HepG2 (cell line): ENCODE measurements around the gene ADM. TPM values are rescaled to one million over a fixed set of nuclear protein-coding genes. Genes with fewer than 3 reads are reported as not detected.
A peak's percentile ranks its signal among the peaks of the same experiment; 100 is the strongest.

Experiments used
- BCL3 ChIP-seq: sonication (generic); formaldehyde crosslinking; IDR thresholded peaks from 2 replicates; pipeline ENCODE4 v1.5.1; 2020; ENCODE audit warnings: mild to moderate bottlenecking, missing genetic modification reagents, moderate library complexity
- CBX2 ChIP-seq, 2 experiments: fragments of 200-600 bp in 1 of 2; sonication (generic); formaldehyde crosslinking in 1 of 2; IDR thresholded peaks; 2 replicates each; pipeline versions ENCODE4 v1.7.0 to v1.8.1; 2018 to 2022; ENCODE audit warnings: low read depth in 2 of 2, low read length in 1 of 2, mild to moderate bottlenecking in 1 of 2, missing genetic modification reagents in 1 of 2
- FOXK1 ChIP-seq: sonication (generic); formaldehyde crosslinking; IDR thresholded peaks from 2 replicates; pipeline ENCODE4 v1.4.0; 2020; ENCODE audit warnings: low read depth, missing genetic modification reagents, borderline replicate concordance
- HDAC2 ChIP-seq: sonication (generic); formaldehyde crosslinking; IDR thresholded peaks from 2 replicates; pipeline ENCODE4 v1.4.0; 2020; ENCODE audit warnings: missing genetic modification reagents
- HNRNPK ChIP-seq: fragments of 200-400 bp; formaldehyde crosslinking; IDR thresholded peaks from 2 replicates; pipeline ENCODE4 v1.6.1; 2018; ENCODE audit warnings: low read length, low read depth, moderate library complexity, mild to moderate bottlenecking; ENCODE audit not compliant: poor library complexity, severe bottlenecking
- HOXA5 ChIP-seq: sonication (generic); formaldehyde crosslinking; IDR thresholded peaks from 2 replicates; pipeline ENCODE4 v1.4.0; 2020; ENCODE audit warnings: missing genetic modification reagents
- JUNB ChIP-seq: sonication (generic); formaldehyde crosslinking; IDR thresholded peaks from 2 replicates; pipeline ENCODE4 v1.8.0; 2022; ENCODE audit warnings: missing genetic modification reagents, mild to moderate bottlenecking, borderline replicate concordance
- MAX ChIP-seq: IDR thresholded peaks from 2 replicates; pipeline ENCODE4 v1.6.1; 2012; ENCODE audit warnings: inconsistent platforms
- MEIS1 ChIP-seq: sonication (generic); formaldehyde crosslinking; IDR thresholded peaks from 2 replicates; pipeline ENCODE4 v1.9.0; 2021; ENCODE audit warnings: mild to moderate bottlenecking, missing genetic modification reagents, moderate library complexity, borderline replicate concordance
- MXD3 ChIP-seq: IDR thresholded peaks from 2 replicates; pipeline ENCODE4 v1.6.1; 2016; ENCODE audit warnings: mild to moderate bottlenecking, missing biosample characterization, missing genetic modification reagents
- SKI ChIP-seq: fragments of 450-650 bp; IDR thresholded peaks from one replicate; pipeline ENCODE4 v1.6.1; 2018; ENCODE audit warnings: mild to moderate bottlenecking; ENCODE audit not compliant: partially characterized antibody
- ZIK1 ChIP-seq: sonication (generic); formaldehyde crosslinking; IDR thresholded peaks from 2 replicates; pipeline ENCODE4 v1.5.0; 2020; ENCODE audit warnings: mild to moderate bottlenecking, low read depth, missing genetic modification reagents, borderline replicate concordance
- ZNF430 ChIP-seq: sonication (generic); formaldehyde crosslinking; IDR thresholded peaks from 2 replicates; pipeline ENCODE4 v1.9.0; 2021; ENCODE audit warnings: mild to moderate bottlenecking, missing genetic modification reagents
- ZNF441 ChIP-seq: sonication (generic); formaldehyde crosslinking; IDR thresholded peaks from 2 replicates; pipeline ENCODE4 v1.7.0; 2021; ENCODE audit warnings: missing genetic modification reagents, borderline replicate concordance
- ZNF451 ChIP-seq: sonication (generic); formaldehyde crosslinking; IDR thresholded peaks from 2 replicates; pipeline ENCODE4 v1.5.0; 2020; ENCODE audit warnings: mild to moderate bottlenecking, missing genetic modification reagents
- ZNF558 ChIP-seq: sonication (generic); formaldehyde crosslinking; IDR thresholded peaks from 2 replicates; pipeline ENCODE4 v1.9.0; 2022; ENCODE audit warnings: mild to moderate bottlenecking, missing genetic modification reagents, borderline replicate concordance
- ZNF773 ChIP-seq: sonication (generic); formaldehyde crosslinking; IDR thresholded peaks from 2 replicates; pipeline ENCODE4 v1.4.0; 2020; ENCODE audit warnings: missing genetic modification reagents, borderline replicate concordance
- polyA plus RNA-seq, 8 experiments: library from polyadenylated mRNA; depleted of rRNA in 3 of 8; stranded (reverse) in 7 of 8; unstranded in 1 of 8; fragments of >200 nt; fragmentation: Illumina TruSeq in 4 of 8; extraction: Trizol in 4 of 8; gene quantifications; 2 replicates each; pipeline versions ENCODE4 v1.2.1 to v1.2.3, GENCODE V29; 2011 to 2016; ENCODE audit warnings: low read depth in 4 of 8, missing spikeins in 1 of 8, mixed read lengths in 1 of 8; ENCODE audit not compliant: insufficient read depth in 1 of 8
- total RNA-seq, 5 experiments: library from RNA; depleted of rRNA; stranded (reverse); fragments of >200 nt; fragmentation: Illumina TruSeq; extraction: Trizol; gene quantifications; 2 replicates each; pipeline ENCODE4 v1.2.3, GENCODE V29; 2016; ENCODE audit warnings: low read depth in 1 of 5
- TF ChIP-seq, protein P1 (sequence below): sonication (generic); formaldehyde crosslinking; IDR thresholded peaks from 2 replicates; pipeline ENCODE4 v1.8.0; 2022; ENCODE audit warnings: mild to moderate bottlenecking, missing genetic modification reagents
- TF ChIP-seq, protein P2 (sequence below): sonication (generic); formaldehyde crosslinking; IDR thresholded peaks from 2 replicates; pipeline ENCODE4 v1.8.1; 2023; ENCODE audit warnings: mild to moderate bottlenecking, missing genetic modification reagents
- TF ChIP-seq, protein P3 (sequence below): sonication (generic); formaldehyde crosslinking; IDR thresholded peaks from 2 replicates; pipeline ENCODE4 v1.5.0; 2020; ENCODE audit warnings: mild to moderate bottlenecking, missing genetic modification reagents

The ADM gene
- total and polyA plus RNA-seq, 2 of the 13 experiments (the other 11 are each of a cell fraction or from before 2014, with no cell fraction given): 10.7 to 26.1 TPM

- TF ChIP-seq HOXA5 (CRISPR knock-in tag) (no peak), MAX (peak; percentile 26; the same call in 1 of the 2 replicates), FOXK1 (CRISPR knock-in tag) (peak; percentile 72; the same call in 1 of the 2 replicates), ZNF451 (CRISPR knock-in tag) (0 out of 2 replicates have a peak, but pooled peaks have one; percentile 42), ZNF558 (CRISPR knock-in tag) (peak; percentile 80; the same call in 1 of the 2 replicates), MXD3 (CRISPR knock-in tag) (peak; percentile 24; the same call in 1 of the 2 replicates), HNRNPK (no peak), HDAC2 (CRISPR knock-in tag) (no peak), MEIS1 (CRISPR knock-in tag) (no peak; the same call in 1 of the 2 replicates), BCL3 (CRISPR knock-in tag) (no peak), SKI (no peak), ZNF430 (CRISPR knock-in tag) (peak; percentile 69; the same call in 1 of the 2 replicates), ZNF773 (no peak), CBX2 (IDR thresholded peaks at IDR 0.05; ENCODE audit: low read depth, low read length) (no peak), CBX2 (CRISPR knock-in tag; IDR thresholded peaks at IDR 0.05; ENCODE audit: low read depth) (peak; percentile 60; the same call in 1 of the 2 replicates), ZIK1 (no peak), JUNB (CRISPR knock-in tag) (no peak), ZNF441 (0 out of 2 replicates have a peak, but pooled peaks have one; percentile 54)
- TF ChIP-seq, protein P1, sequence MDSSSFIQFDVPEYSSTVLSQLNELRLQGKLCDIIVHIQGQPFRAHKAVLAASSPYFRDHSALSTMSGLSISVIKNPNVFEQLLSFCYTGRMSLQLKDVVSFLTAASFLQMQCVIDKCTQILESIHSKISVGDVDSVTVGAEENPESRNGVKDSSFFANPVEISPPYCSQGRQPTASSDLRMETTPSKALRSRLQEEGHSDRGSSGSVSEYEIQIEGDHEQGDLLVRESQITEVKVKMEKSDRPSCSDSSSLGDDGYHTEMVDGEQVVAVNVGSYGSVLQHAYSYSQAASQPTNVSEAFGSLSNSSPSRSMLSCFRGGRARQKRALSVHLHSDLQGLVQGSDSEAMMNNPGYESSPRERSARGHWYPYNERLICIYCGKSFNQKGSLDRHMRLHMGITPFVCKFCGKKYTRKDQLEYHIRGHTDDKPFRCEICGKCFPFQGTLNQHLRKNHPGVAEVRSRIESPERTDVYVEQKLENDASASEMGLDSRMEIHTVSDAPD (CRISPR knock-in tag): 0 out of 2 replicates have a peak, but pooled peaks have one; percentile 10
- TF ChIP-seq, protein P2, sequence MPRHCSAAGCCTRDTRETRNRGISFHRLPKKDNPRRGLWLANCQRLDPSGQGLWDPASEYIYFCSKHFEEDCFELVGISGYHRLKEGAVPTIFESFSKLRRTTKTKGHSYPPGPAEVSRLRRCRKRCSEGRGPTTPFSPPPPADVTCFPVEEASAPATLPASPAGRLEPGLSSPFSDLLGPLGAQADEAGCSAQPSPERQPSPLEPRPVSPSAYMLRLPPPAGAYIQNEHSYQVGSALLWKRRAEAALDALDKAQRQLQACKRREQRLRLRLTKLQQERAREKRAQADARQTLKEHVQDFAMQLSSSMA (CRISPR knock-in tag): 0 out of 2 replicates have a peak, but pooled peaks have one; percentile 24
- TF ChIP-seq, protein P3, sequence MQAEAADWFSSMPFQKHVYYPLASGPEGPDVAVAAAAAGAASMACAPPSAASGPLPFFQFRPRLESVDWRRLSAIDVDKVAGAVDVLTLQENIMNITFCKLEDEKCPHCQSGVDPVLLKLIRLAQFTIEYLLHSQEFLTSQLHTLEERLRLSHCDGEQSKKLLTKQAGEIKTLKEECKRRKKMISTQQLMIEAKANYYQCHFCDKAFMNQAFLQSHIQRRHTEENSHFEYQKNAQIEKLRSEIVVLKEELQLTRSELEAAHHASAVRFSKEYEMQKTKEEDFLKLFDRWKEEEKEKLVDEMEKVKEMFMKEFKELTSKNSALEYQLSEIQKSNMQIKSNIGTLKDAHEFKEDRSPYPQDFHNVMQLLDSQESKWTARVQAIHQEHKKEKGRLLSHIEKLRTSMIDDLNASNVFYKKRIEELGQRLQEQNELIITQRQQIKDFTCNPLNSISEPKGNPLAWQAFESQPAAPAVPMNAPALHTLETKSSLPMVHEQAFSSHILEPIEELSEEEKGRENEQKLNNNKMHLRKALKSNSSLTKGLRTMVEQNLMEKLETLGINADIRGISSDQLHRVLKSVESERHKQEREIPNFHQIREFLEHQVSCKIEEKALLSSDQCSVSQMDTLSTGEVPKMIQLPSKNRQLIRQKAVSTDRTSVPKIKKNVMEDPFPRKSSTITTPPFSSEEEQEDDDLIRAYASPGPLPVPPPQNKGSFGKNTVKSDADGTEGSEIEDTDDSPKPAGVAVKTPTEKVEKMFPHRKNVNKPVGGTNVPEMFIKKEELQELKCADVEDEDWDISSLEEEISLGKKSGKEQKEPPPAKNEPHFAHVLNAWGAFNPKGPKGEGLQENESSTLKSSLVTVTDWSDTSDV (CRISPR knock-in tag): no peak
These were observed 10.5 kb upstream of the ADM start (continued) for GRCh38 chr11:10294290-10294953.
